Endodermal cell (in vitro differentiated cells): ENCODE measurements around the gene IPO11. TPM values are rescaled to one million over a fixed set of nuclear protein-coding genes. Genes with fewer than 3 reads are reported as not detected.

Experiments used
- DNase-seq: peaks from one replicate; pipeline ENCODE4 v3.0.0-alpha.2; 2017
- H3K27ac ChIP-seq: 2 replicates; pipeline ENCODE4 v1.5.1; 2013; ENCODE audit warnings: mild to moderate bottlenecking, low read depth, low read length, moderate library complexity
- H3K27me3 ChIP-seq: 2 replicates; pipeline ENCODE4 v1.6.1; 2013; ENCODE audit warnings: mild to moderate bottlenecking, low read length, moderate library complexity; ENCODE audit not compliant: insufficient read depth, control insufficient read depth, poor library complexity, severe bottlenecking
- H3K36me3 ChIP-seq: 2 replicates; pipeline ENCODE4 v1.7.0; 2013; ENCODE audit warnings: mild to moderate bottlenecking, low read length, moderate library complexity; ENCODE audit not compliant: control insufficient read depth, insufficient read depth
- H3K4me1 ChIP-seq: one replicate; pipeline ENCODE4 v1.7.0; 2013; ENCODE audit warnings: low read length; ENCODE audit not compliant: control insufficient read depth, insufficient read depth
- H3K4me3 ChIP-seq: 2 replicates; pipeline ENCODE4 v1.5.1; 2013; ENCODE audit warnings: mild to moderate bottlenecking, low read length, moderate library complexity
- H3K9ac ChIP-seq: 2 replicates; pipeline ENCODE4 v1.6.1; 2013; ENCODE audit warnings: mild to moderate bottlenecking, low read length, moderate library complexity; ENCODE audit not compliant: poor library complexity, severe bottlenecking; ENCODE audit errors: extremely low read depth
- H3K9me3 ChIP-seq: 2 replicates; pipeline ENCODE4 v1.6.1; 2013; ENCODE audit warnings: mild to moderate bottlenecking, low read length, moderate library complexity; ENCODE audit not compliant: control insufficient read depth
- H3K27ac Mint-ChIP-seq: 2 replicates; pipeline ENCODE4 v1.8.0; 2020; ENCODE audit warnings: mixed read lengths
- H3K27me3 Mint-ChIP-seq: 2 replicates; pipeline ENCODE4 v1.8.0; 2021; ENCODE audit warnings: mild to moderate bottlenecking, mixed read lengths; ENCODE audit not compliant: insufficient read depth
- H3K36me3 Mint-ChIP-seq: 2 replicates; pipeline ENCODE4 v1.8.0; 2020; ENCODE audit warnings: low read depth, mixed read lengths
- H3K4me1 Mint-ChIP-seq: 2 replicates; pipeline ENCODE4 v1.8.0; 2020; ENCODE audit warnings: mixed read lengths
- H3K4me3 Mint-ChIP-seq: 2 replicates; pipeline ENCODE4 v1.8.0; 2020; ENCODE audit warnings: mild to moderate bottlenecking, moderate library complexity, mixed read lengths
- H3K9me3 Mint-ChIP-seq: 2 replicates; pipeline ENCODE4 v1.8.0; 2020; ENCODE audit warnings: mild to moderate bottlenecking, mixed read lengths
- WGBS, 2 experiments: methylation state at CpG; one replicate each; pipeline versions ENCODE4 v1.1.5 to v1.1.7; 2013; ENCODE audit warnings: missing lambda C conversion rate in 2 of 2, mixed read lengths in 1 of 2; ENCODE audit not compliant: insufficient coverage in 1 of 2, insufficient read length in 1 of 2; 5-methylcytosine and 5-hydroxymethylcytosine counted together
- total RNA-seq, 2 donors: library from RNA; stranded (reverse); fragmentation: NEBNext Ultra II Directional in 1 of 2; extraction: Animal tissue kit (Norgen Biotek cat#: 25700) in 1 of 2; gene quantifications; 2 replicates in 1 of 2; 3 replicates in 1 of 2; pipeline ENCODE4 v1.2.1, GENCODE V29; 2021
- TF ChIP-seq, protein P1 (sequence below): fragments of 200-600 bp; sonication (generic); conservative IDR thresholded peaks from 2 replicates; pipeline ENCODE4 v1.5.0; 2021; ENCODE audit warnings: antibody characterized with exemption, mild to moderate bottlenecking

Gene IPO11
- total RNA-seq, 2 donors from 2014 or later: 51.6 to 55.8 TPM

DNA sequence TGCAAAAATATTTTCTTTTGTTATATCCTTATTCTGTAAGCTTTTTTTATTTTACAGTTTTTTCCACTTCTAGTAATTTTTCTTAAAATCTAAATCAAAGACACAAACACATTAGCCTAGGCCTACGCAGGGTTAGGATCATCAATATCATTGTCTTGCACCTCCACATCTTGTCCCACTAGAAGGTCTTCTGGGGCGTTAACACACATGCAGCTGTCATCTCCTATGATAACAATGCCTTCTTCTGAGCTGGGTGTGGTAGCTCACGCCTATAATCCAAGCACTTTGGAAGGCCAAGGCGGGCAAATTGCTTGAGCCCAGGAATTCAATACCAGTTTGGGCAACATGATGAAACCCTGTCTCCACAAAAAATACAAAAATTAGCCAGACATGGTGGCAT, 87.2 kb downstream of the IPO11 start:
- no peak overlapping the region for H3K4me3 Mint-ChIP-seq
- Histone ChIP-seq H3K36me3 (peaks cover 37% of the 10 kb centered on the region), H3K9me3 (no peaks in the 10 kb centered on the region), H3K27me3 (no peaks in the 10 kb centered on the region), H3K4me1 (no peaks in the 10 kb centered on the region), H3K4me3 (no peak overlapping the region), H3K27ac (no peak overlapping the region), H3K9ac (no peak overlapping the region)
- no peaks in the 10 kb centered on the region for H3K27me3 Mint-ChIP-seq
- DNase-seq: no peak
- H3K27ac Mint-ChIP-seq: no peak overlapping the region
- H3K4me1 Mint-ChIP-seq: no peaks in the 10 kb centered on the region
- peaks cover 30% of the 10 kb centered on the region for H3K36me3 Mint-ChIP-seq
- no peaks in the 10 kb centered on the region for H3K9me3 Mint-ChIP-seq
- TF ChIP-seq, protein P1, sequence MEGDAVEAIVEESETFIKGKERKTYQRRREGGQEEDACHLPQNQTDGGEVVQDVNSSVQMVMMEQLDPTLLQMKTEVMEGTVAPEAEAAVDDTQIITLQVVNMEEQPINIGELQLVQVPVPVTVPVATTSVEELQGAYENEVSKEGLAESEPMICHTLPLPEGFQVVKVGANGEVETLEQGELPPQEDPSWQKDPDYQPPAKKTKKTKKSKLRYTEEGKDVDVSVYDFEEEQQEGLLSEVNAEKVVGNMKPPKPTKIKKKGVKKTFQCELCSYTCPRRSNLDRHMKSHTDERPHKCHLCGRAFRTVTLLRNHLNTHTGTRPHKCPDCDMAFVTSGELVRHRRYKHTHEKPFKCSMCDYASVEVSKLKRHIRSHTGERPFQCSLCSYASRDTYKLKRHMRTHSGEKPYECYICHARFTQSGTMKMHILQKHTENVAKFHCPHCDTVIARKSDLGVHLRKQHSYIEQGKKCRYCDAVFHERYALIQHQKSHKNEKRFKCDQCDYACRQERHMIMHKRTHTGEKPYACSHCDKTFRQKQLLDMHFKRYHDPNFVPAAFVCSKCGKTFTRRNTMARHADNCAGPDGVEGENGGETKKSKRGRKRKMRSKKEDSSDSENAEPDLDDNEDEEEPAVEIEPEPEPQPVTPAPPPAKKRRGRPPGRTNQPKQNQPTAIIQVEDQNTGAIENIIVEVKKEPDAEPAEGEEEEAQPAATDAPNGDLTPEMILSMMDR: no peak
- 81 to 92% methylated on average over 4 of the region's 4 CpGs for WGBS, 2 experiments

DNA sequence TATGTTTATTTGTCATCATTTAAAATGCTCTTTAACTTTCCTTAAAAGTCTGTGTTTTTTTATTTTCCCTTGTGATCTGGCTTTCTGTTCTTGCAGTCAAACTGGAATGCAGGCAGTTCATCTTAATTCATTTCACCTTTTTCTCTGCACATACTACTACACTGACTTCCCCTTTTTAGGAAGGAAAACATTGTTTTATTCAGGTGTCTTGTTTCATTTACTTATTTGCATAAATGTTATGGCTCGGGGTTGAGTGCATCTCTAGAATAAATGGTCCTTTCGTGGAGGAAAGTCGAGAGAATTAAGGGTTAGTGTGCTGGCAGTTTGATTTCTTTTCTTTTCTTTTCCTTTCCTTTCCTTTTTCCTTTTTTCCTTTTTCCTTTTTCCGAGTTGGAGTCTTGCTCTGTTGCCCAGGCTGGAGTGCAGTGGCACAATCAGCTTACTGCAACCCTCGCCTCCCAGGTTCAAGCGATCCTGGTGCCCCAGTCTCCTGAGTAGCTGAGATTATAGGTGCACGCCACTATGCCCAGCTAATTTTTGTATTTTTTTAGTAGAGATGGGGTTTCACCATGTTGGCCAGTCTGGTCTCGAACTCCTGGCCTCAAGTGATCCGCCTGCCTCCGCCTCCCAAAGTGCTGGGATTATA, 90.0 kb downstream of the IPO11 start:
- H3K9ac ChIP-seq: no peak overlapping the region
- Mint-ChIP-seq H3K4me1 (no peaks in the 10 kb centered on the region), H3K4me3 (no peak overlapping the region), H3K36me3 (peaks cover 22% of the 10 kb centered on the region), H3K27ac (no peak overlapping the region), H3K27me3 (no peaks in the 10 kb centered on the region), H3K9me3 (no peaks in the 10 kb centered on the region)
- TF ChIP-seq, protein P1: no peak
- WGBS, 2 experiments: 87 to 92% methylated on average over 5 to 10 of the region's 10 CpGs
- H3K27me3 ChIP-seq: no peaks in the 10 kb centered on the region
- no peak overlapping the region for H3K27ac ChIP-seq
- no peak overlapping the region for H3K4me3 ChIP-seq
- no peak for DNase-seq
- peaks cover 22% of the 10 kb centered on the region for H3K36me3 ChIP-seq
- no peaks in the 10 kb centered on the region for H3K9me3 ChIP-seq
- no peaks in the 10 kb centered on the region for H3K4me1 ChIP-seq

DNA sequence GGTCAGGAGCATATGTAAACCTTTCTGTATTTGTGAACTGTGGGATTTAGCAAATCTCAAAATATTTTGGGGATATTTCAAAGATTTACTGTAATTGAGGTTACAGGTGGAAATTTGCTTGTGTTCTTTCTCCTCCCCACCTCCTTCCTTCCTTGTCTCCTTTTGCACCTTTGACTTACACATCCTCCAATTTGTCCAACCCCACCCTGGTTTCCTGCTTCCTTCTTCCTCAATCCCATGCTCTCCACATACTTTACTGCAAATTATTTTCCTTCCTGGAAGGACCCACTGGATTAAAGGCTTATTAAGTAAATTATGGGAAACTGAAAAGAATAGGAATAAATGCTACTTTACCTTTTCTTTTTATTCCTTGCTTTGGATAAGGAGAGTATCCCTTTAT, 91.6 kb downstream of the IPO11 start:
- H3K4me3 ChIP-seq: no peak overlapping the region
- H3K27me3 ChIP-seq: no peaks in the 10 kb centered on the region
- H3K9me3 ChIP-seq: peaks cover 7% of the 10 kb centered on the region
- H3K9ac ChIP-seq: no peak overlapping the region
- TF ChIP-seq, protein P1: no peak
- Mint-ChIP-seq H3K9me3 (peaks cover 3% of the 10 kb centered on the region), H3K27me3 (no peaks in the 10 kb centered on the region), H3K4me1 (no peaks in the 10 kb centered on the region), H3K4me3 (no peak overlapping the region), H3K27ac (no peak overlapping the region), H3K36me3 (peaks cover 29% of the 10 kb centered on the region)
- peaks cover 30% of the 10 kb centered on the region for H3K36me3 ChIP-seq
- DNase-seq: no peak
- H3K27ac ChIP-seq: no peak overlapping the region
- no peaks in the 10 kb centered on the region for H3K4me1 ChIP-seq
